AG08395 (cell line): ENCODE measurements around the gene PLAC9.

Experiments used
- DNase-seq: peaks from one replicate; pipeline ENCODE4 v3.0.0; 2012; ENCODE audit warnings: mixed read lengths, low spot score

PLAC9 gene

DNA sequence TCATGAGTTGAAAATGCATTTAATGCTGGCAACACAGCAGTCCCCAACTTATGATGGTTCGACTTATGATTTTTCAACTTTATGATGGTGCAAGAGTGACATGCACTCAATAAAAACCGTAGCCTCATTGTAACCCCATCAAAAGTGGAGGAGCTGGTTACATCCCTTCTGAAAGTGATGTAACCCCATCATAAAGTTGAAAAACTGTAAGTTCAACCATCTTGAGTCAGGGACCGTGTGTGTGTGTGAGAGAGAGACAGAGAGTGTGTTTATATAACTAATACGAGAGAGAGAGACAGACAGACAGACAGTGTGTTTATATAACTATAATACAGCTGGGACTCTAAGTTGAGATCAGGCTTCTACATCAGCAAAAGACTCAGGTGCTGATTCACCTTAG is 51.8 kb downstream of the PLAC9 start:
- DNase-seq, result no peak

DNA sequence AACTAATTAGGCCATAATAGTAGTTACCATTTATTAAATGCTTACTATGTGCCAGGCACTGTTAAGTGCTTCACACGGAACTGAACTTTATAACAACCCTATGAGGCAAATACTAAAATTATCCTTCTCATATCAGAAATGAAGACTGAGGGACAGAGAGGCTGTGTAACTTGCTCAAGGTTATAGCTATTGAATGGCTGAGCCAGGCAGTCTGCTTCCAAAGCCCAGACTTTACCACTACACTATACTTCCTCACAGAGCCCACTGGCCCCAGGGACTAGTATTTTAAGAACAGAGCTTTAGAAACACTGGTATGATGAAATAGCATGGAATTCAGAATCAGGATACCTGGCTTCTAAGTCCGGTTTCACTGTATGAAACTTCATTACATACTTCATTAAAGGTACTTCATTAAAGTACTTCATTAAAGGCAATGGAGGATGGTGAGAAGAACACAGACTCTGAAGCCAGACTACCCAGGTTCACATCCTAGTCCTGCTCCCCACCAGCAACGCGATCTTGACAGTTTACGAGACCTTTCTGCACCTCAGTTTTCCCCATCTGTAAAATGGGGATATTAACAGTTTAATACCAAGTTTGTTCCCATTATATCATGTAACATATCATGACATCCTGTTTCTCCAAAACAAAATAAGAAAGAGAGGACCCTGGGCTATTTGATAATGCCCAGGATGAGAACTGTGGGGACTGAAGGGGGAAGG is 53.2 kb downstream of the PLAC9 start:
- DNase-seq, result no peak

GRCh38 chr10:80186364-80187012 is 54.0 kb downstream of the PLAC9 start:
- peak; percentile 43 for DNase-seq

DNA sequence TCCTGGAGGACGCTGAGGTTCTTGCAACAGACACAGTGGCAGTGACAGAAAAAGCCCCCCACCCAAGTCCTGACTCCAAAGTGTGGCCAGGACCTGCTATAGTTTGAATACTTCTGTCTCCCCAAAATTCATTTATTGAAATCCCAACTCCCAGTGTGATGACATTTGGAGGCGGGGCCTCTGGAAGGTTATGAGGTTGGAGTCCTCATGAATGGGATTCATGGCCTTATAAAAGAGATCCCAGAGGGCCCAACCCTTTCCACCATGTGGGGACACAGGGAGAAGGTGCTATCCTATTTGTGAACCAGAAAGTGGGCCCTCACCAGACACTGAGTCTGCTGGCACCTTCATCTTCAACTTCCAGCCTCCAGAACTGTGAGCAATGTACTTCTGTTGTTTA is 54.5 kb downstream of the PLAC9 start:
- no peak for DNase-seq

GRCh38 chr10:80187465-80188409 is 55.2 kb downstream of the PLAC9 start:
- DNase-seq, result no peak

DNA sequence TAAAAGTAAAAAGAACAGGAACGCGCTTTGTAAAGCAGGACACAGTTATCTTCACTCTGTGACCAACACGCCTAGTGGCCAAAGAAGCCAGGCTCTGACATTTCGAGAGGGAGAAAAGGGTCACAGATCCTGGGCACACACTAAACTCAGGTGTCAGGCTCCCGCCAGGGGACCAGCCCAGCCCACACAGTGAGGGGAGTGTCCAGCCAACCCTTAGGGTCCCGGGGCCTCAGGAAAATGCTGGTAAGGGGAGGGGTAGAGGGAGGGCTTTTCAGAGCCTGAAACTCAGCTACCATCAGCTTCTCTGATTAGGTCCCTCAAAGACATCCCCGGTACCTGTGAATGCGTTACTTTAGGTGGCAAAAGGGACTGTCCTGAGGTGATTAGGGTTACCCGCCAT is 56.2 kb downstream of the PLAC9 start:
- no peak for DNase-seq

- DNase-seq, result no peak
Measured at GRCh38 chr10:80191589-80192270, 59.2 kb downstream of the PLAC9 start.

DNA sequence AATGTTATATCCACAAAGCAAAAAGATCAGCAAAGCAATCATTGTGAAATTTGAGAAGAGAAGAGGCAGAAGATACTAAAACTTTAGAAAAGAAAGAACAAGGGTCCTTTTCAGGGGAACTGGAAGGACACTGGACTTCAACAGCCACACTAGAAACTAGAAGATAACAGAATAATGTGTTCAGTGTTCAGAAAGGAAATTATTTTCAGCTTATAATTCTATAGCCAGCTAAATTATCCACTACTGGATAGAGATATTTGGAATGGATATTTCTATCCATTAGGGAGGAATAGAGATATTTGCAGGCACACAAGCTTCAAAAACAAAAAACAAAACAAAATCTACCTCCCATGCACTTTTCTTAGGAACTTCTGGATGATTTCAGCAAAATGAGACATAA is 60.0 kb downstream of the PLAC9 start:
- DNase-seq, result no peak

GRCh38 chr10:80194373-80195045 is 62.0 kb downstream of the PLAC9 start:
- no peak for DNase-seq
